ENCODE data around the gene RBM34. TPM values are rescaled to one million over a fixed set of nuclear protein-coding genes. Genes with fewer than 3 reads are reported as not detected.

The RBM34 gene
- total and polyA plus RNA-seq, 7 donors: 36.8 to 144 (median 76.3) TPM

DNA sequence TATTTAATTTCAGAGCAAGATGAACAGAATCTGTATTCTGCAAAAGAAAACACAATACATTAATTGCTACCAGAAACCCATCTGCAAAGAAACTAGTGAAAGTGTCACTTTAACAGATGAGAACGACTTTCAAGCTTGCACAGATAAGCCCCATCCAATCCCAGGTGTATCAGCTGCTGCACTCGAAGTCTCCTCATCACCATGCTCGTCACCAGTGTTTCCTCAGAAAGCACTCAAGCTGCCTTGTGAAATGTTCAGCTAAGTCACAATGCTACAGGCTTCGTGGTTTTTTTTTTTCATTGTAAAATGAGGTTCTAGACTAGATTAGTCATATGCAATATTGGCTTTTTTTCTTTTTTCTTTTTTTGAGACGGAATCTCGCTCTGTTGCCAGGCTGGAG lies 29.1 kb downstream of the RBM34 start:
- ATAC-seq: no peak
- WGBS, 3 donors: 79 to 87% (median 86%) methylated on average over 6 of the region's 6 CpGs
- Histone ChIP-seq H3K27ac (no peak overlapping the region), H3K4me3 (no peak overlapping the region), H3K4me1 (peaks cover 10% of the 10 kb centered on the region), H3K9me3 (no peaks in the 10 kb centered on the region), H3K27me3 (ENCODE audit: insufficient read depth in 3 of 3, low read length in 2 of 3) (no peaks in the 10 kb centered on the region), H3K36me3 (ENCODE audit: insufficient read depth in 1 of 2, low read depth in 1 of 2) (peaks cover 2 to 57% of the 10 kb centered on the region in 2 donors)
- no peak for DNase-seq
- no peak for TF ChIP-seq CTCF (IDR thresholded peaks at IDR 0.05)
- intact Hi-C loops (cut with DNase I): no loop called here

DNA sequence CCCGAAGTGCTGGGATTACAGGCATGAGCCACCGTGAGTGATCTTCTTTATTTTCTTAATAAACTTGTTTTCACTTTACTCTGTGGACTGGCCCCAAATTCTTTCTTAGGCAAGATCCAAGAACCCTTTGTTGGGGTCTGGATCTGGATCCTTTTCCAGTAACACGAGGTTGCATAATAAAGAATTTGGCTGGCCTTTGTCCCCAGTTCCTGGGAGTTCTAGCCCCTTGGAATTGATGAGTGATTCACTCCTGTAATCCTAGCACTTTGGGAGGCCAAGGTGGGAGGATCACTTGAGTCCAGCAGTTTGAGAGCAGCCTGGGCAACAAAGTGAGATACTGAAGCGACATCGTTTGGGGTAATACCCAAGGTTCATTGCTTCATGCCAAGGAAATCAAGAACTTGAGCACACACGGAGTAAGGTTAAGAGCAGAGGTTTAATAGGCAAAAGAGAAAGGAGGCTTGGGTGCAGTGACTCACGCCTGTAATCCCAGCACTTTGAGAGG lies 30.2 kb downstream of the RBM34 start:
- no peak overlapping the region for H3K4me3 ChIP-seq
- 84 to 87% (median 85%) methylated on average over 7 of the region's 7 CpGs for WGBS, 3 donors
- DNase-seq (no peak), ATAC-seq (no peak)
- H3K9me3 ChIP-seq: no peaks in the 10 kb centered on the region
- TF ChIP-seq CTCF (IDR thresholded peaks at IDR 0.05): no peak
- H3K27me3 ChIP-seq (ENCODE audit: insufficient read depth in 3 of 3, low read length in 2 of 3): no peaks in the 10 kb centered on the region
- peaks cover 0 to 56% of the 10 kb centered on the region in 2 donors for H3K36me3 ChIP-seq (ENCODE audit: insufficient read depth in 1 of 2, low read depth in 1 of 2)
- intact Hi-C loops (cut with DNase I): no loop called here
- no peak overlapping the region for H3K27ac ChIP-seq
- peaks cover 13% of the 10 kb centered on the region for H3K4me1 ChIP-seq

- Histone ChIP-seq H3K4me1 (peaks cover 13% of the 10 kb centered on the region), H3K27ac (peak overlapping the region; percentile 91), H3K27me3 (ENCODE audit: insufficient read depth in 3 of 3, low read length in 2 of 3) (no peaks in the 10 kb centered on the region), H3K4me3 (no peak overlapping the region), H3K36me3 (ENCODE audit: insufficient read depth in 1 of 2, low read depth in 1 of 2) (peaks cover 0 to 55% of the 10 kb centered on the region in 2 donors), H3K9me3 (no peaks in the 10 kb centered on the region)
- 90 to 97% (median 91%) methylated on average over 4 of the region's 4 CpGs for WGBS, 3 donors
- intact Hi-C loops (cut with DNase I): loop anchor here in 1 of 2 donors (5.0 kb wide), 1 partner anchor 32 kb away; the partner anchor contains the start of gene RBM34
- DNase-seq: no peak
- no peak for TF ChIP-seq CTCF (IDR thresholded peaks at IDR 0.05)
- no peak for ATAC-seq
Observed at GRCh38 chr1:235129774-235130570, 31.1 kb downstream of the RBM34 start.

DNA sequence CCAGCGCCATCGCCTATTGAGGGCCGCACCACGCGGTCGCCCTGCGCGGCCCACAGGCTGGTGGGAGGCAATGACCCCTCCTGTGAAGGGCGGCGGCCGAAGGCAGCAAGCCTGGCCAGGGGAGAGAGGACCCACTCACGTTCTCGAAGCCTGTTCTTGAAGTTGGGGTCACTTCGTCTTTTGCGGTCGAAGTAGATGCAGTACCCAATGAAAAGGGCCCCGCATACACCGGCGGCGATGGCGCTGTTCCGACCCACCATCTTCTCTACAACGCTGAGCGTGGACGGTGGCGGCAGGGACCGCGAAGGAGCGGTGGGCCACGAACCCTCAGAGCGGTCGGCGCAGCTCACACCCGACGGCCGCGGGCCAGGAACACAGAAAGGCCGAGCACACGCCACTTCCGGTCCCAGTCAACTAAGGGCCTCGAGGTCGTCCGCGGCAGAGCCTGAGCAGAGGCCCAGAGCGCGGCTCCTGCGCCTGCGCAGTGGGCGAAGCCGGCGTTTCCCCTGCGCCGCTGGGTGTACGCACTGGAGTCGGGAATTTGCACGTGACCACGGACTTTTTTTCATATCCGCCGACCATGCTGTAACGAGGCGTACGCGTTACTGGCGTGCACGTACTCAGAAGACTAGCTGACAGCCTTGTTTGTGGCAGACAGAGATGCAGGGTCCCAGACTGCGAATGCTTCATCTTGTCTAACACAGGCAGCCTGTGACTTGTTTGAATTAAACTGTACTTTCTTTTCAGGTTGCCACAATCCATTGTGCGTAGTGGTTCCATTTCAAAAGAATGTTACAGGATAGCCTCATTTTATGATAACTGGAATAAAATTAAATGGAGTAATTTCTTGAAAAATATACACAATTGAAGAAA lies 32.4 kb downstream of the RBM34 start, which contains the start of gene TOMM20:
Gene TOMM20, minus strand, starts transcription at position 382 of the 873 bp plus-strand sequence. Its CDS starts 122 bp downstream, at position 260.
- DNase-seq (peak; percentile 96 to 98), ATAC-seq (peak; percentile 97 to 99 (median 98))
- peaks cover 13% of the 10 kb centered on the region for H3K4me1 ChIP-seq
- TF ChIP-seq CTCF (IDR thresholded peaks at IDR 0.05): no peak
- H3K27me3 ChIP-seq (ENCODE audit: insufficient read depth in 3 of 3, low read length in 2 of 3): no peaks in the 10 kb centered on the region
- peak within 1 kb of the TSS; percentile 91 for H3K27ac ChIP-seq
- intact Hi-C loops (cut with DNase I): loop anchor here in 1 of 2 donors (5.0 kb wide), 1 partner anchor 34 kb away; the partner anchor contains the start of gene RBM34
- no peaks in the 10 kb centered on the region for H3K9me3 ChIP-seq
- peaks cover 0 to 48% of the 10 kb centered on the region in 2 donors for H3K36me3 ChIP-seq (ENCODE audit: insufficient read depth in 1 of 2, low read depth in 1 of 2)
- H3K4me3 ChIP-seq: peak within 1 kb of the TSS; percentile 99
- WGBS, 3 donors: 1% methylated on average over 54 to 67 of the region's 67 CpGs
